Type B pancreatic cell (in vitro differentiated cells): Measurements from ENCODE around the gene TBCK. TPM values are rescaled to one million over a fixed set of nuclear protein-coding genes. Genes with fewer than 3 reads are reported as not detected.

Experiments
- DNase-seq: peaks from one replicate; pipeline ENCODE4 v3.0.0; 2021; ENCODE audit warnings: mixed read lengths; ENCODE audit not compliant: unreplicated experiment; ENCODE audit errors: extremely low spot score
- H3K27ac Mint-ChIP-seq: 2 replicates; pipeline ENCODE4 v1.8.0; 2021; ENCODE audit warnings: mild to moderate bottlenecking, mixed read lengths
- H3K27me3 Mint-ChIP-seq: 2 replicates; pipeline ENCODE4 v1.8.0; 2021; ENCODE audit warnings: mixed read lengths
- H3K36me3 Mint-ChIP-seq: 2 replicates; pipeline ENCODE4 v1.8.0; 2021; ENCODE audit warnings: mixed read lengths
- H3K4me1 Mint-ChIP-seq: one replicate; pipeline ENCODE4 v1.8.0; 2021; ENCODE audit warnings: mixed read lengths; ENCODE audit not compliant: unreplicated experiment
- H3K4me3 Mint-ChIP-seq: 2 replicates; pipeline ENCODE4 v1.8.0; 2021; ENCODE audit warnings: mild to moderate bottlenecking, mixed read lengths
- H3K9me3 Mint-ChIP-seq: 2 replicates; pipeline ENCODE4 v1.8.0; 2021; ENCODE audit warnings: mixed read lengths
- total RNA-seq: library from RNA; stranded (reverse); gene quantifications from 2 replicates; pipeline ENCODE4 v1.2.1, GENCODE V29; 2021; ENCODE audit warnings: low replicate concordance
- TF ChIP-seq, protein P1 (sequence below): fragments of 200-600 bp; sonication (generic); conservative IDR thresholded peaks from 2 replicates; pipeline ENCODE4 v1.5.0; 2021; ENCODE audit warnings: antibody characterized with exemption, mild to moderate bottlenecking

Gene TBCK
- total RNA-seq, 1 donor from 2014 or later, result 59.8 TPM

DNA sequence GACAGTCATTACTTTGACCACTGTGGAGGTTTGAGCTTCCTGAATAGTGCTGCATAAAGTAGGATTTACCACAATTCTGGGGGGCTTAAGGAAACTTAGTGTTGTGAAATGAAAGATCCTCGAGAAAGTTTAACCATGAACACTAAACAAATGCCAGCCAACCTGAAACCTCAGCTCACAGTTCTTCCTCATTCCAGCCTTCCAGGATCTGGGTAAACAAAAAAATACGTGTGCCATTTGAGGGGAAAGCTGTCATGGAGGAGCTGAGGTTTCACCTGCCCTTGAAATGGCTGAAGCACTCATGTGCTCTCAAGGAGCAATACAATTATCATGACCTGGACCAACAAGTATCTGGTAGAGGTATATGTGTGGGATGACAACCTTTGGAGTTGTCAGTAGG, 278.0 kb downstream of the TBCK start:
- no peak overlapping the region for H3K27ac Mint-ChIP-seq
- H3K4me3 Mint-ChIP-seq, result no peak overlapping the region
- H3K9me3 Mint-ChIP-seq, result no peaks in the 10 kb centered on the region
- no peaks in the 10 kb centered on the region for H3K36me3 Mint-ChIP-seq
- H3K4me1 Mint-ChIP-seq, result peaks cover 13% of the 10 kb centered on the region
- no peaks in the 10 kb centered on the region for H3K27me3 Mint-ChIP-seq
- TF ChIP-seq, protein P1, sequence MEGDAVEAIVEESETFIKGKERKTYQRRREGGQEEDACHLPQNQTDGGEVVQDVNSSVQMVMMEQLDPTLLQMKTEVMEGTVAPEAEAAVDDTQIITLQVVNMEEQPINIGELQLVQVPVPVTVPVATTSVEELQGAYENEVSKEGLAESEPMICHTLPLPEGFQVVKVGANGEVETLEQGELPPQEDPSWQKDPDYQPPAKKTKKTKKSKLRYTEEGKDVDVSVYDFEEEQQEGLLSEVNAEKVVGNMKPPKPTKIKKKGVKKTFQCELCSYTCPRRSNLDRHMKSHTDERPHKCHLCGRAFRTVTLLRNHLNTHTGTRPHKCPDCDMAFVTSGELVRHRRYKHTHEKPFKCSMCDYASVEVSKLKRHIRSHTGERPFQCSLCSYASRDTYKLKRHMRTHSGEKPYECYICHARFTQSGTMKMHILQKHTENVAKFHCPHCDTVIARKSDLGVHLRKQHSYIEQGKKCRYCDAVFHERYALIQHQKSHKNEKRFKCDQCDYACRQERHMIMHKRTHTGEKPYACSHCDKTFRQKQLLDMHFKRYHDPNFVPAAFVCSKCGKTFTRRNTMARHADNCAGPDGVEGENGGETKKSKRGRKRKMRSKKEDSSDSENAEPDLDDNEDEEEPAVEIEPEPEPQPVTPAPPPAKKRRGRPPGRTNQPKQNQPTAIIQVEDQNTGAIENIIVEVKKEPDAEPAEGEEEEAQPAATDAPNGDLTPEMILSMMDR, result no peak
- DNase-seq, result no peak

DNA sequence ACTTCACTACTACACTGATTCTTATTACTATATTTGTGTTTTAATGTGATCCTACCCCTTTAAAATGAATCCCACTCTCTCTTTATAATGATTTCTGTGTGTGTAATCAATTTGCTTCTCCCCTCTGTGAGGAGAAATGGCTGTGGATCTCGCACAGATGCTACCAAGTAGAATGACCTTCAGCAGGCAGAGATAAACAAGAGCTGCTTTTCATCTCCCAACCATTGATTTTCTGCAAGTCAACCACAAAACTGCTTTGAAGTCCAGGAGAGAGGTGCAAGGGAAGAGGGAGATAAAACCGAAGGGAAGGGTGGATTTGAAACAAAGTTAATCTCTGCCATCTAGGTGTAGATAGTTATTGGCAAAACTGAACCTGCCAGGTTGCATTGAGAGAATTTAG, 279.2 kb downstream of the TBCK start:
- Mint-ChIP-seq H3K36me3 (no peaks in the 10 kb centered on the region), H3K27me3 (no peaks in the 10 kb centered on the region), H3K27ac (no peak overlapping the region), H3K4me1 (peaks cover 13% of the 10 kb centered on the region), H3K9me3 (peaks cover 5% of the 10 kb centered on the region), H3K4me3 (no peak overlapping the region)
- TF ChIP-seq, protein P1, result no peak
- no peak for DNase-seq

DNA sequence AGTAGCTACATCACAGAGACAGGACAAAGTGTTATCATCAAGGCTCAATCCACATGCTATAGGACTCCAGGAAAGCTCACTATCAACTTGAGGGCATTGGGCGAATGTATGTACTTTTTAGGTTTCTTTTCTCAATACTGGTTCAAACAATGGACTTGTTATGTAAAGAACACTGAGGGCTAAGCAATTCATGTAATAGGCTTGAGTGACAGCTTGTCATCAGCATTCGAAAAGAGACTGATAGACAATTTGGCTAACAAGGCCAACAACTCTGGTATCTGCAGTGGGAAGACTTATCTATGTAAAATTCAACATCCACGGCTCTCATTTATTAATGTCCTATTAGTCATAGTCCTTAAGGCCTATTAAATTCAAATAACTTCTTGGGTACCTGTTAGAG, 279.7 kb downstream of the TBCK start:
- Mint-ChIP-seq H3K36me3 (no peaks in the 10 kb centered on the region), H3K4me3 (no peak overlapping the region), H3K27me3 (no peaks in the 10 kb centered on the region), H3K27ac (no peak overlapping the region), H3K4me1 (peaks cover 13% of the 10 kb centered on the region), H3K9me3 (peaks cover 5% of the 10 kb centered on the region)
- TF ChIP-seq, protein P1, result no peak
- DNase-seq, result no peak

DNA sequence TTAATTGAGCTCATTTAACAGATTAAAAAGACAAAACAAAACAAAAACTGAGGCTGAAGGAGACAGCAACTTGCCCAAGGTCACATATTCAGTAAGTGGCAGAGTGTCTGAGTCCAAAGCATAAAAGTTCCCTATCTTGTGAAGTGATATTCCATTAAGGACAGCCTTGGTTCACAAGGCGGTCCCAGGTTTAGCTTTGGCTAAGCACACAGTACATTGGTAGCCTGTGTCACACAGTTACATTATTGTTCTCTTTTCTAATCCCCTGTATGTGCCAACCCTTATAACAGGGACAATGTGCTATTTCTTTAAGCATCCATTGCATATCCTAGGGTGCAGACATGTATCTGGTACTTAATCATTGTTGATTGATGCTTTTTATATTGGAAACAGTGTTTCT, 280.8 kb downstream of the TBCK start:
- H3K4me3 Mint-ChIP-seq, result no peak overlapping the region

DNA sequence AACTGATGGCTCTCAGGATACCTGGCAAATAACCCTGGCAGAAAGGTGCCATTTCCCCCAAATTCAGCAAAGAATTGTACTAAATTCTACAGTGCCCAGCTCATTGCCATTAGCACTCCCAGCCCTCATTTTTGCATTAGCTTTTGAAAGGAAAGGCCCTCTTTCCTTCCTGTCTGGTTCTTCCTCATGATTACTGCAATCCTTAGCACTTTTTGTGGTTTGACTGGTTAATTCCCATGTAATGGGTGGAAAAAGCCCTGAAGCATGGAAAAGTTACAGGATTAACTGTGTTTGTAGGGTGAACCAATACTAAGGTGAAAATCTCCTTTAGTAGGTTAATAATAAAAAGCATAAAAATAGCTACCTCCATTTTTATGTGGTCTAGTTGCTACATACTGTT, 281.3 kb downstream of the TBCK start:
- Mint-ChIP-seq H3K4me3 (no peak overlapping the region), H3K4me1 (peaks cover 13% of the 10 kb centered on the region), H3K27ac (no peak overlapping the region), H3K9me3 (peaks cover 5% of the 10 kb centered on the region), H3K36me3 (no peaks in the 10 kb centered on the region), H3K27me3 (no peaks in the 10 kb centered on the region)
- no peak for DNase-seq
- TF ChIP-seq, protein P1, result no peak

More for the DNA sequence above, 280.8 kb downstream of the TBCK start:
- no peaks in the 10 kb centered on the region for H3K36me3 Mint-ChIP-seq
- peaks cover 5% of the 10 kb centered on the region for H3K9me3 Mint-ChIP-seq
- DNase-seq, result no peak
- H3K4me1 Mint-ChIP-seq, result peaks cover 13% of the 10 kb centered on the region
- TF ChIP-seq, protein P1, result no peak
- no peaks in the 10 kb centered on the region for H3K27me3 Mint-ChIP-seq
- H3K27ac Mint-ChIP-seq, result no peak overlapping the region

DNA sequence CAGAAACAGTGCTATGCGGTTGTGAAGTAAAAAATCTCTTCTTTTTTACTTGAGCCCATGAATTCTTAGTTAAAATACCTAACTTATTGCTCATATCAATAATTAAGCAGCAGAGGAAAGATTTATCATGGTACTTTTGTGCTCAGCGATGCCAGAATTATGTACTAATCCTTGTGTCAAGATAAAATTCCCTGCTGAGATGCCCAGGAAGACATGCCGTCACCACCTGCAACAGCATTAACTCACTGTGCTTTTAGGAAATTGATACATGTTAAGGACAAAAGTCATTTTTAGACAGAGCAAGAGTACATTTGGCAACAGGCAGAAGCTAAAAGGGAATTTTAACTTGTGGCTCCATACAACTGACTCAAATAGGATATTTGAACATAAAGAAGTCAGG, 281.8 kb downstream of the TBCK start:
- Mint-ChIP-seq H3K4me3 (no peak overlapping the region), H3K27ac (no peak overlapping the region), H3K36me3 (no peaks in the 10 kb centered on the region), H3K4me1 (peaks cover 13% of the 10 kb centered on the region), H3K9me3 (peaks cover 5% of the 10 kb centered on the region), H3K27me3 (no peaks in the 10 kb centered on the region)
- DNase-seq, result no peak
- TF ChIP-seq, protein P1, result no peak
